ENCODE data around the gene FFAR2. TPM values are rescaled to one million over a fixed set of nuclear protein-coding genes. Genes with fewer than 3 reads are reported as not detected.

Gene FFAR2
- total RNA-seq, 4 donors from 2014 or later = 0.49 to 2.5 (median 0.56) TPM; not detected in 1

- Histone ChIP-seq H3K4me3 (no peak overlapping the region), H3K36me3 (peaks cover 0 to 13% (median 0%) of the 10 kb centered on the region in 3 donors), H3K27ac (no peak overlapping the region), H3K27me3 (peaks cover 0 to 4% (median 0%) of the 10 kb centered on the region in 4 donors), H3K4me1 (peaks cover under 1 to 1% (median 1%) of the 10 kb centered on the region in 3 donors), H3K9me3 (no peaks in the 10 kb centered on the region)
- no peak for TF ChIP-seq CTCF (IDR thresholded peaks at IDR 0.05)
- no peak for TF ChIP-seq POLR2A (IDR thresholded peaks at IDR 0.05)
- 84 to 100% methylated on average over 1 to 8 of the region's 10 CpGs for WGBS, 2 donors
- DNase-seq = no peak
- intact Hi-C loops (cut with DNase I) = no loop called here
These were observed 52.6 kb downstream of the FFAR2 start for GRCh38 chr19:35500611-35501010.

Small RNAs within 50 kb of the gene (small RNA-seq; reads per million reads assigned to genes)
- gene RN7SL491P = 0 reads per million in 4 donors

Other genes starting within 250 kb of the FFAR2 start
- gene FAM187B, start 219.5 kb upstream of the FFAR2 start, total RNA-seq = not detected
- 100 to 1,000 TPM in 1 of 4 donors, 10 to 100 TPM in 3; 36.0 to 113 (median 79.4) TPM for gene LSR, start 199.3 kb upstream of the FFAR2 start, total RNA-seq
- gene USF2, start 179.3 kb upstream of the FFAR2 start, total RNA-seq = 10 to 100 TPM; 56.1 to 79.7 (median 59.0) TPM
- not detected for gene HAMP, start 165.7 kb upstream of the FFAR2 start, total RNA-seq
- gene MAG, start 156.1 kb upstream of the FFAR2 start, total RNA-seq = 1 to 10 TPM in 1 of 4 donors, not detected in 3; 2.3 TPM
- gene CD22, start 119.1 kb upstream of the FFAR2 start, total RNA-seq = 1 to 10 TPM in 2 of 4 donors, under 1 TPM in 2; 0.11 to 6.1 (median 1.9) TPM
- not detected for gene FFAR1, start 100.4 kb upstream of the FFAR2 start, total RNA-seq
- gene FFAR3, start 89.8 kb upstream of the FFAR2 start, total RNA-seq = not detected
- gene GPR42, start 77.2 kb upstream of the FFAR2 start, total RNA-seq = not detected
- 100 to 1,000 TPM in 2 of 4 donors, 10 to 100 TPM in 1, 1 to 10 TPM in 1; 4.6 to 656 (median 111) TPM for gene KRTDAP, start 42.2 kb downstream of the FFAR2 start, total RNA-seq
- 100 to 1,000 TPM in 3 of 4 donors, 10 to 100 TPM in 1; 81.6 to 449 (median 257) TPM for gene DMKN, start 65.4 kb downstream of the FFAR2 start, total RNA-seq
- 1,000 to 10,000 TPM in 1 of 4 donors, 100 to 1,000 TPM in 2, 10 to 100 TPM in 1; 58.2 to 1,096 (median 541) TPM for gene SBSN, start 80.1 kb downstream of the FFAR2 start, total RNA-seq
- gene GAPDHS, start 85.2 kb downstream of the FFAR2 start, total RNA-seq = not detected
- gene TMEM147, start 97.4 kb downstream of the FFAR2 start, total RNA-seq = 100 to 1,000 TPM in 1 of 4 donors, 10 to 100 TPM in 3; 68.1 to 119 (median 89.6) TPM
- gene ATP4A, start 115.4 kb downstream of the FFAR2 start, total RNA-seq = under 1 TPM in 1 of 4 donors, not detected in 3; 0.18 TPM
- not detected for gene PMIS2, start 137.9 kb downstream of the FFAR2 start, total RNA-seq
- 10 to 100 TPM in 2 of 4 donors, 1 to 10 TPM in 2; 3.5 to 11.5 (median 10.6) TPM for gene HAUS5, start 164.5 kb downstream of the FFAR2 start, total RNA-seq
- gene RBM42, start 180.8 kb downstream of the FFAR2 start, total RNA-seq = 10 to 100 TPM; 52.1 to 59.1 (median 53.0) TPM
- under 1 TPM in 2 of 4 donors, not detected in 2; 0.31 to 0.44 TPM for gene ETV2, start 193.5 kb downstream of the FFAR2 start, total RNA-seq
- gene COX6B1, start 200.1 kb downstream of the FFAR2 start, total RNA-seq = 100 to 1,000 TPM; 582 to 942 (median 761) TPM
- 10 to 100 TPM in 1 of 4 donors, 1 to 10 TPM in 2, not detected in 1; 4.6 to 18.7 (median 9.8) TPM for gene UPK1A, start 218.3 kb downstream of the FFAR2 start, total RNA-seq